GM12878 (cell line): ENCODE results near the gene GBP6. TPM values are rescaled to one million over a fixed set of nuclear protein-coding genes. Genes with fewer than 3 reads are reported as not detected.
A peak's percentile ranks its signal among the peaks of the same experiment; 100 is the strongest.

Source experiments
- ATAC-seq: fragments of 200-7000 bp; cut with Tn5 transposase; 3 replicates; pipeline ENCODE4 v1.9.1; 2020; ENCODE audit warnings: mild to moderate bottlenecking, moderate library complexity
- BruUV-seq: library from RNA; stranded (reverse); fragments of 400-500 nt; replicated peaks from 2 replicates; lab custom pipeline; 2021; lab: Mats Ljungman, UMichigan
- CTCF ChIA-PET: fragments of 300-600 bp; sonication (Branson Sonifier 250); formaldehyde crosslinking; extraction: SDS; loops from one replicate; lab custom pipeline; 2021; ENCODE audit warnings: inconsistent platforms; lab: Yijun Ruan, JAX
- POLR2A ChIA-PET: fragments of 350-600 bp; formaldehyde crosslinking; extraction: SDS; loops from one replicate; lab custom pipeline; 2021; ENCODE audit warnings: inconsistent platforms; lab: Charles Lee
- RAD21 ChIA-PET: fragments of 300-600 bp; sonication (Branson Sonifier 250); formaldehyde crosslinking; loops from one replicate; lab custom pipeline; 2023; ENCODE audit warnings: antibody characterized with exemption; ENCODE audit not compliant: unreplicated experiment; lab: Charles Lee
- SMC1A ChIA-PET: fragments of 300-600 bp; sonication (Branson Sonifier 250); formaldehyde crosslinking; loops from one replicate; lab custom pipeline; 2023; ENCODE audit not compliant: unreplicated experiment, uncharacterized antibody; lab: Charles Lee
- DNase-seq: peaks from one replicate; pipeline ENCODE4 v3.0.0-alpha.2; 2011; ENCODE audit warnings: low read depth, low spot score
- FAIRE-seq: peaks from 3 replicates; lab custom pipeline; 2011; peaks lifted over from hg19 to GRCh38; lab: Jason Lieb, UNC
- H2AFZ ChIP-seq: 2 replicates; pipeline ENCODE4 v1.6.0; 2011; ENCODE audit warnings: low read depth, low read length, control low read depth; ENCODE audit not compliant: control insufficient read depth
- H3K27ac ChIP-seq: 2 replicates; pipeline ENCODE4 v1.5.1; 2011; ENCODE audit warnings: control low read depth; ENCODE audit not compliant: control insufficient read depth, insufficient read depth
- H3K27me3 ChIP-seq, 2 experiments: replicated peaks in 1 of 2; 2 replicates each; pipeline versions ENCODE4 v1.6.0 to v1.6.1; 2011; ENCODE audit warnings: low read length in 1 of 2; ENCODE audit not compliant: control insufficient read depth in 2 of 2, insufficient read depth in 2 of 2
- H3K36me3 ChIP-seq, 2 experiments: 2 replicates each; pipeline ENCODE4 v1.5.1; 2011; ENCODE audit warnings: low read length in 1 of 2; ENCODE audit not compliant: control insufficient read depth in 2 of 2, insufficient read depth in 2 of 2
- H3K4me1 ChIP-seq: 2 replicates; pipeline ENCODE4 v1.6.1; 2011; ENCODE audit warnings: mild to moderate bottlenecking, low read length, moderate library complexity, mixed read lengths; ENCODE audit not compliant: control insufficient read depth, insufficient read depth
- H3K4me2 ChIP-seq: 2 replicates; pipeline ENCODE4 v1.6.0; 2011; ENCODE audit warnings: control low read depth; ENCODE audit not compliant: control insufficient read depth, insufficient read depth
- H3K4me3 ChIP-seq: fragments of 200-600 bp; sonication (generic); 2 replicates; pipeline ENCODE4 v1.5.1; 2016
- H3K79me2 ChIP-seq: 2 replicates; pipeline ENCODE4 v1.6.0; 2011; ENCODE audit warnings: low read length; ENCODE audit not compliant: control insufficient read depth, insufficient read depth
- H3K9ac ChIP-seq: 2 replicates; pipeline ENCODE4 v1.8.0; 2011; ENCODE audit warnings: low read length, control low read depth, mixed read lengths; ENCODE audit not compliant: control insufficient read depth, insufficient read depth
- H3K9me3 ChIP-seq: replicated peaks from 3 replicates; pipeline ENCODE4 v1.5.1; 2011; ENCODE audit warnings: mild to moderate bottlenecking, low read length; ENCODE audit not compliant: control insufficient read depth, insufficient read depth
- H4K20me1 ChIP-seq: 2 replicates; pipeline ENCODE4 v1.6.0; 2011; ENCODE audit not compliant: control insufficient read depth, insufficient read depth
- CHD4 ChIP-seq: fragments of 200-600 bp; sonication (generic); IDR thresholded peaks from 2 replicates; pipeline ENCODE4 v1.6.1; 2016; ENCODE audit warnings: mild to moderate bottlenecking
- FOS ChIP-seq: IDR thresholded peaks from 3 replicates; pipeline ENCODE4 v1.6.1; 2011; ENCODE audit warnings: borderline replicate concordance; ENCODE audit not compliant: insufficient read length; ENCODE audit errors: extremely low read depth
- HDAC6 ChIP-seq: fragments of 200-600 bp; sonication (generic); IDR thresholded peaks from one replicate; pipeline ENCODE4 v1.8.0; 2017; ENCODE audit warnings: antibody characterized with exemption; ENCODE audit not compliant: unreplicated experiment
- MXI1 ChIP-seq: fragments of 150-350 bp; IDR thresholded peaks from 2 replicates; pipeline ENCODE4 v1.6.1; 2011; ENCODE audit warnings: low read depth, mild to moderate bottlenecking, inconsistent platforms, low read length, improper control_type of control experiment
- NFYA ChIP-seq: IDR thresholded peaks from 2 replicates; pipeline ENCODE4 v1.6.1; 2011; ENCODE audit warnings: low read depth, mild to moderate bottlenecking, low read length, improper control_type of control experiment, borderline replicate concordance
- POLR2A ChIP-seq: IDR thresholded peaks from 2 replicates; pipeline ENCODE4 v1.6.1; 2011; ENCODE audit warnings: low read depth, mild to moderate bottlenecking, low read length
- RELA ChIP-seq: fragments of 450-650 bp; IDR thresholded peaks from 2 replicates; pipeline ENCODE4 v1.8.0; 2014; ENCODE audit warnings: borderline replicate concordance; ENCODE audit not compliant: partially characterized antibody
- RFX5 ChIP-seq: IDR thresholded peaks from 2 replicates; pipeline ENCODE4 v1.6.1; 2011; ENCODE audit warnings: low read depth, low read length, improper control_type of control experiment
- SIX5 ChIP-seq: IDR thresholded peaks from 2 replicates; pipeline ENCODE4 v1.6.1; 2011; ENCODE audit warnings: mild to moderate bottlenecking, low read depth, low read length, moderate library complexity; ENCODE audit not compliant: severe bottlenecking
- SUPT20H ChIP-seq: IDR thresholded peaks from 2 replicates; pipeline ENCODE4 v1.6.1; 2011; ENCODE audit warnings: low read depth, mild to moderate bottlenecking, low read length, moderate library complexity, borderline replicate concordance; ENCODE audit not compliant: control insufficient read depth
- ZBTB33 ChIP-seq: fragments of 450-650 bp; IDR thresholded peaks from 2 replicates; pipeline ENCODE4 v1.6.1; 2017; ENCODE audit warnings: mild to moderate bottlenecking
- ZNF384 ChIP-seq: IDR thresholded peaks from 2 replicates; pipeline ENCODE4 v1.6.1; 2012; ENCODE audit warnings: low read depth, mild to moderate bottlenecking, low read length, improper control_type of control experiment, borderline replicate concordance
- WGBS: methylation state at CpG from one replicate; pipeline ENCODE4 v1.1.6; 2016; ENCODE audit warnings: low lambda C conversion rate; ENCODE audit not compliant: insufficient replicate concordance, insufficient coverage; ENCODE audit errors: missing lambda C conversion rate; 5-methylcytosine and 5-hydroxymethylcytosine counted together
- in situ Hi-C: fragments of 300-500 bp; cut with MboI; formaldehyde crosslinking; loops from 9 replicates; pipeline ENCODE4 v1.14.3; 2018; ENCODE audit warnings: mixed read lengths
- intact Hi-C: fragments of 100-400 bp; cut with micrococcal nuclease; formaldehyde crosslinking; loops from one replicate; pipeline ENCODE4 v1.14.2; 2022; ENCODE audit not compliant: unreplicated experiment
- polyA plus RNA-seq, 11 experiments: library from polyadenylated mRNA; depleted of rRNA in 4 of 11; unstranded in 6 of 11; stranded (reverse) in 5 of 11; fragments of >200 nt; fragmentation: Nextera tagmentation in 4 of 11; fragmentation: Illumina TruSeq in 1 of 11; extraction: Ambion mirVana in 4 of 11; extraction: Trizol in 1 of 11; gene quantifications; 1 replicate in 1 of 11; 2 replicates in 10 of 11; pipeline versions ENCODE4 v1.2.1 to v1.2.3, GENCODE V29; 2011 to 2016; ENCODE audit warnings: inconsistent platforms in 2 of 11, missing spikeins in 2 of 11, low read depth in 1 of 11
- total RNA-seq, 4 experiments: library from RNA; depleted of rRNA in 3 of 4; stranded (reverse); fragments of >200 nt in 3 of 4; fragmentation: Illumina TruSeq in 1 of 4; extraction: Trizol in 1 of 4; gene quantifications; 2 replicates each; pipeline versions ENCODE4 v1.2.1 to v1.2.3, GENCODE V29; 2013 to 2021
- TF ChIP-seq, protein P1 (sequence below): fragments of 450-650 bp; IDR thresholded peaks from 2 replicates; pipeline ENCODE4 v1.6.1; 2017; ENCODE audit warnings: mild to moderate bottlenecking, moderate library complexity

Gene GBP6
- total and polyA plus RNA-seq, 10 of the 15 experiments (the other 5 are each of a cell fraction or from before 2014, with no cell fraction given) = 0.03 to 2.7 (median 0.05) TPM; not detected in 6

DNA sequence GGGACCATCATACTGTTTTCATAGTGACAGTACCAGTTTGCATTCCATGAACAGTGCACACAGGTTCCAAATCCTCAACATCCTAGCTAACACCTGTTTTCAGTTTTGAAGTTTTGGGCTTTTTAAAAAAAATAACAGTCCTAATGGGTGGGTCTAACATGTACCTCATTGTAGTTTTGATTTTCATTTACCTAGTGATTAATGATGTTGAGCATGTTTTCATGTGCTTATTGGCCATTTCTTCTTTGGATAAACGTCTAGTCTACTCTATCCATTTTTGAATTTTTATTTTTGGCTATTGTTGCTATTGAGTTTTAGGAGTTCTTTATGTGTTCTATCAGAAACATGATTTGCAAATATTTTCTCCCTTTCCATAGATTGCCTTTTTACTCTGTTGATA, 3.4 kb downstream of the GBP6 start:
- no peak for TF ChIP-seq HDAC6
- peak; percentile 51; the same call in 1 of the 2 replicates for TF ChIP-seq RFX5
- DNase-seq (no peak), ATAC-seq (no peak), FAIRE-seq (peak; percentile 31)
- POLR2A ChIA-PET = no interaction called here
- in situ Hi-C loops = no loop called here
- H4K20me1 ChIP-seq = no peaks in the 10 kb centered on the region
- intact Hi-C loops = no loop called here
- no peak overlapping the region for H2AFZ ChIP-seq
- no TSS peak for BruUV-seq
- H3K4me3 ChIP-seq = no peak overlapping the region
- CTCF ChIA-PET = interaction anchor here (1.0 to 1.5 kb wide), 2 partner anchors 9 to 37 kb away, joined by 3 to 4 read pairs; no protein-coding TSS in a partner anchor
- SMC1A ChIA-PET = no interaction called here
- no peaks in the 10 kb centered on the region for H3K79me2 ChIP-seq
- no peak overlapping the region for H3K9ac ChIP-seq
- no peaks in the 10 kb centered on the region for H3K27me3 ChIP-seq
- RAD21 ChIA-PET = interaction anchor here (1.0 to 2.2 kb wide), 2 partner anchors 9 to 282 kb away, joined by 3 to 5 read pairs; no protein-coding TSS in a partner anchor
- H3K27ac ChIP-seq = no peak overlapping the region
- H3K9me3 ChIP-seq = no peaks in the 10 kb centered on the region
- WGBS = 0% methylated on average over 1 of the region's 1 CpG
- no peaks in the 10 kb centered on the region for H3K36me3 ChIP-seq
- no peak overlapping the region for H3K4me2 ChIP-seq
- H3K4me1 ChIP-seq = peaks cover 12% of the 10 kb centered on the region

DNA sequence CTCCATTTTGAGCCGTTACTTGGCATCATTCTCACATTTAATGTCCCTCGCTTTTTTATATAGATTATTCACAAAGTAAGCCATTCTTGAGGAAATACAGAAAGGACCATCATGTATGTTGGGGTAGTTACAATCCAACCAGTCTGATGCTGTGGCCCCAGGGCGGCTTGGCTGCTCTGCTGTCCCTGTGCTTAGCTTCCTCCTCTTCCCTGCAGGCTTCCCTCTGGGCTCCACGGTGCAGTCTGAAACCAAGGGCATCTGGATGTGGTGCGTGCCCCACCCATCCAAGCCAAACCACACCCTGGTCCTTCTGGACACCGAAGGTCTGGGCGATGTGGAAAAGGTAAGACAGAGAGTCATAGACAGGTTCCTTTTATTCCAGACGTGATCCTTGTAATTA, 5.5 kb downstream of the GBP6 start:
- 50% methylated on average over 7 of the region's 8 CpGs for WGBS
- TF ChIP-seq POLR2A = no peak
- no peak for TF ChIP-seq ZBTB33
- no peak for TF ChIP-seq SIX5
- TF ChIP-seq, protein P1, sequence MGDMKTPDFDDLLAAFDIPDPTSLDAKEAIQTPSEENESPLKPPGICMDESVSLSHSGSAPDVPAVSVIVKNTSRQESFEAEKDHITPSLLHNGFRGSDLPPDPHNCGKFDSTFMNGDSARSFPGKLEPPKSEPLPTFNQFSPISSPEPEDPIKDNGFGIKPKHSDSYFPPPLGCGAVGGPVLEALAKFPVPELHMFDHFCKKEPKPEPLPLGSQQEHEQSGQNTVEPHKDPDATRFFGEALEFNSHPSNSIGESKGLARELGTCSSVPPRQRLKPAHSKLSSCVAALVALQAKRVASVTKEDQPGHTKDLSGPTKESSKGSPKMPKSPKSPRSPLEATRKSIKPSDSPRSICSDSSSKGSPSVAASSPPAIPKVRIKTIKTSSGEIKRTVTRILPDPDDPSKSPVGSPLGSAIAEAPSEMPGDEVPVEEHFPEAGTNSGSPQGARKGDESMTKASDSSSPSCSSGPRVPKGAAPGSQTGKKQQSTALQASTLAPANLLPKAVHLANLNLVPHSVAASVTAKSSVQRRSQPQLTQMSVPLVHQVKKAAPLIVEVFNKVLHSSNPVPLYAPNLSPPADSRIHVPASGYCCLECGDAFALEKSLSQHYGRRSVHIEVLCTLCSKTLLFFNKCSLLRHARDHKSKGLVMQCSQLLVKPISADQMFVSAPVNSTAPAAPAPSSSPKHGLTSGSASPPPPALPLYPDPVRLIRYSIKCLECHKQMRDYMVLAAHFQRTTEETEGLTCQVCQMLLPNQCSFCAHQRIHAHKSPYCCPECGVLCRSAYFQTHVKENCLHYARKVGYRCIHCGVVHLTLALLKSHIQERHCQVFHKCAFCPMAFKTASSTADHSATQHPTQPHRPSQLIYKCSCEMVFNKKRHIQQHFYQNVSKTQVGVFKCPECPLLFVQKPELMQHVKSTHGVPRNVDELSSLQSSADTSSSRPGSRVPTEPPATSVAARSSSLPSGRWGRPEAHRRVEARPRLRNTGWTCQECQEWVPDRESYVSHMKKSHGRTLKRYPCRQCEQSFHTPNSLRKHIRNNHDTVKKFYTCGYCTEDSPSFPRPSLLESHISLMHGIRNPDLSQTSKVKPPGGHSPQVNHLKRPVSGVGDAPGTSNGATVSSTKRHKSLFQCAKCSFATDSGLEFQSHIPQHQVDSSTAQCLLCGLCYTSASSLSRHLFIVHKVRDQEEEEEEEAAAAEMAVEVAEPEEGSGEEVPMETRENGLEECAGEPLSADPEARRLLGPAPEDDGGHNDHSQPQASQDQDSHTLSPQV = no peak
- no peak for TF ChIP-seq SUPT20H
- TF ChIP-seq MXI1 = no peak
- TF ChIP-seq CHD4 = no peak
- no peak for TF ChIP-seq ZNF384
- TF ChIP-seq NFYA = no peak
- no peak for TF ChIP-seq FOS
- TF ChIP-seq RELA = no peak

More for the DNA sequence above, 5.5 kb downstream of the GBP6 start:
- no peaks in the 10 kb centered on the region for H3K4me1 ChIP-seq
- H3K4me2 ChIP-seq = no peak overlapping the region
- FAIRE-seq = no peak
- intact Hi-C loops (no loop called here), in situ Hi-C loops (no loop called here)
- no peak overlapping the region for H3K27ac ChIP-seq
- ATAC-seq = no peak
- H3K27me3 ChIP-seq = no peaks in the 10 kb centered on the region
- RAD21 ChIA-PET = no interaction called here
- POLR2A ChIA-PET = no interaction called here
- no peak overlapping the region for H3K4me3 ChIP-seq
- H3K36me3 ChIP-seq = no peaks in the 10 kb centered on the region
- no peaks in the 10 kb centered on the region for H3K79me2 ChIP-seq
- no peak overlapping the region for H2AFZ ChIP-seq
- no peaks in the 10 kb centered on the region for H3K9me3 ChIP-seq
- DNase-seq = no peak
- no peak overlapping the region for H3K9ac ChIP-seq
- SMC1A ChIA-PET = no interaction called here
- CTCF ChIA-PET = no interaction called here
- no TSS peak for BruUV-seq
- H4K20me1 ChIP-seq = no peaks in the 10 kb centered on the region
